GM18508 (cell line): ENCODE results near the gene FN1.

Source experiments
- ATAC-seq: cut with Tn5 transposase; IDR thresholded peaks from one replicate; pipeline ENCODE4 v1.9.1; 2021; ENCODE audit warnings: moderate number of reproducible peaks; ENCODE audit not compliant: insufficient read depth, unreplicated experiment

Gene FN1

GRCh38 chr2:215357660-215358059 lies 78.2 kb downstream of the FN1 start:
- no peak for ATAC-seq

- ATAC-seq, result no peak
Observed at GRCh38 chr2:215356948-215357461, 78.9 kb downstream of the FN1 start.

GRCh38 chr2:215356334-215356947 lies 79.4 kb downstream of the FN1 start:
- ATAC-seq, result no peak

GRCh38 chr2:215355801-215356200 lies 80.1 kb downstream of the FN1 start:
- no peak for ATAC-seq

GRCh38 chr2:215354771-215355695 lies 80.8 kb downstream of the FN1 start:
- no peak for ATAC-seq

GRCh38 chr2:215352602-215353001 lies 83.3 kb downstream of the FN1 start:
- no peak for ATAC-seq

- ATAC-seq, result no peak
Observed at GRCh38 chr2:215347878-215348277, 88.0 kb downstream of the FN1 start.

- no peak for ATAC-seq
Observed at GRCh38 chr2:215338883-215339679, 96.8 kb downstream of the FN1 start.

- peak; percentile 81 for ATAC-seq
Observed at GRCh38 chr2:215332872-215333595, 102.8 kb downstream of the FN1 start.

- ATAC-seq, result no peak
Observed at GRCh38 chr2:215328066-215328465, 107.8 kb downstream of the FN1 start.

GRCh38 chr2:215324811-215325210 lies 111.1 kb downstream of the FN1 start:
- ATAC-seq, result no peak

GRCh38 chr2:215320679-215321078 lies 115.2 kb downstream of the FN1 start:
- ATAC-seq, result no peak

- ATAC-seq, result no peak
Observed at GRCh38 chr2:215320102-215320501, 115.8 kb downstream of the FN1 start.

GRCh38 chr2:215319500-215319899 lies 116.4 kb downstream of the FN1 start:
- ATAC-seq, result no peak

- no peak for ATAC-seq
Observed at GRCh38 chr2:215316336-215316735, 119.5 kb downstream of the FN1 start.

GRCh38 chr2:215315301-215315700 lies 120.6 kb downstream of the FN1 start:
- ATAC-seq, result no peak

- no peak for ATAC-seq
Observed at GRCh38 chr2:215314896-215315295, 121.0 kb downstream of the FN1 start.

- no peak for ATAC-seq
Observed at GRCh38 chr2:215313255-215313613, 122.6 kb downstream of the FN1 start.

- ATAC-seq, result peak; percentile 94
Observed at GRCh38 chr2:215311625-215312396, 124.1 kb downstream of the FN1 start, which contains the start of gene ATIC. ATIC (plus strand) TSS chr2:215312059; CDS start chr2:215312143, 84 bp downstream.
